K562 (cell line): ENCODE data around the gene B3GAT3. TPM values are rescaled to one million over a fixed set of nuclear protein-coding genes. Genes with fewer than 3 reads are reported as not detected.

Source experiments
- BRF2 ChIP-seq: IDR thresholded peaks from 3 replicates; pipeline ENCODE4 v1.6.1; 2011; ENCODE audit warnings: borderline replicate concordance, mild to moderate bottlenecking; ENCODE audit not compliant: insufficient read length, insufficient read depth
- C11orf30 ChIP-seq: fragments of 450-650 bp; IDR thresholded peaks from 2 replicates; pipeline ENCODE4 v1.6.1; 2016; ENCODE audit warnings: low read depth, mild to moderate bottlenecking
- CHD4 ChIP-seq: fragments of 200-600 bp; sonication (generic); IDR thresholded peaks from 3 replicates; pipeline ENCODE4 v1.6.1; 2012; ENCODE audit warnings: low read depth, mild to moderate bottlenecking, mixed read lengths, low read length, inconsistent platforms; ENCODE audit not compliant: insufficient read depth, insufficient replicate concordance, poor library complexity, severe bottlenecking
- E2F6 ChIP-seq, 2 experiments: IDR thresholded peaks; 2 replicates each; pipeline ENCODE4 v1.6.1; 2011; ENCODE audit warnings: borderline replicate concordance in 1 of 2, control low read depth in 1 of 2, low read depth in 1 of 2, low read length in 1 of 2, mild to moderate bottlenecking in 1 of 2, mixed read lengths in 1 of 2, moderate library complexity in 1 of 2; ENCODE audit not compliant: insufficient read depth in 1 of 2, insufficient read length in 1 of 2, poor library complexity in 1 of 2, severe bottlenecking in 1 of 2; ENCODE audit errors: extremely low read depth in 1 of 2
- MXI1 ChIP-seq: IDR thresholded peaks from 2 replicates; pipeline ENCODE4 v1.6.1; 2011; ENCODE audit warnings: low read depth, mild to moderate bottlenecking, improper control_type of control experiment, low read length
- PHB ChIP-seq: fragments of 250-450 bp; sonication (Bioruptor Pico); IDR thresholded peaks from 2 replicates; pipeline ENCODE4 v1.5.0; 2021
- SFPQ ChIP-seq: fragments of 200-400 bp; formaldehyde crosslinking; IDR thresholded peaks from 2 replicates; pipeline ENCODE4 v1.6.1; 2017; ENCODE audit warnings: mild to moderate bottlenecking, low read depth, low read length, moderate library complexity
- STAT5B ChIP-seq: fragments of 250-450 bp; sonication (Bioruptor Pico); IDR thresholded peaks from 2 replicates; pipeline ENCODE4 v1.8.0; 2021; ENCODE audit warnings: mild to moderate bottlenecking, inconsistent platforms
- STAT6 ChIP-seq: sonication (generic); formaldehyde crosslinking; IDR thresholded peaks from 2 replicates; pipeline ENCODE4 v1.8.1; 2023; ENCODE audit warnings: mild to moderate bottlenecking, missing genetic modification reagents
- TCF3 ChIP-seq: sonication (generic); formaldehyde crosslinking; IDR thresholded peaks from 2 replicates; pipeline ENCODE4 v1.4.0; 2020; ENCODE audit warnings: mild to moderate bottlenecking, missing genetic modification reagents
- ZBTB1 ChIP-seq: sonication (generic); formaldehyde crosslinking; IDR thresholded peaks from 2 replicates; pipeline ENCODE4 v1.8.1; 2023; ENCODE audit warnings: missing genetic modification reagents, low read depth, mild to moderate bottlenecking, borderline replicate concordance
- ZBTB7A ChIP-seq: IDR thresholded peaks from 2 replicates; pipeline ENCODE4 v1.6.1; 2011; ENCODE audit warnings: low read depth, mild to moderate bottlenecking, low read length, moderate library complexity, borderline replicate concordance; ENCODE audit not compliant: control insufficient read depth
- ZNF165 ChIP-seq: fragments of 250-450 bp; sonication (Bioruptor Pico); IDR thresholded peaks from 2 replicates; pipeline ENCODE4 v1.4.0; 2020; ENCODE audit warnings: borderline replicate concordance
- polyA plus RNA-seq, 8 experiments: library from polyadenylated mRNA; depleted of rRNA in 4 of 8; stranded (reverse) in 5 of 8; unstranded in 3 of 8; fragments of >200 nt; fragmentation: Nextera tagmentation in 2 of 8; fragmentation: Illumina TruSeq in 1 of 8; extraction: Ambion mirVana in 2 of 8; extraction: Trizol in 1 of 8; gene quantifications; 2 replicates each; pipeline versions ENCODE4 v1.2.1 to v1.2.3, GENCODE V29; 2011 to 2014; ENCODE audit warnings: inconsistent platforms in 1 of 8, missing spikeins in 1 of 8
- total RNA-seq, 7 experiments: library from RNA; depleted of rRNA in 6 of 7; stranded (reverse); fragments of >200 nt in 6 of 7; fragmentation: Illumina TruSeq in 2 of 7; extraction: Trizol in 2 of 7; gene quantifications; 2 replicates each; pipeline versions ENCODE4 v1.2.1 to v1.2.3, GENCODE V29; 2011 to 2021; ENCODE audit warnings: low replicate concordance in 1 of 7
- TF ChIP-seq, protein P1 (sequence below): fragments of 250-450 bp; sonication (Bioruptor Pico); IDR thresholded peaks from 2 replicates; pipeline ENCODE4 v1.8.0; 2022; ENCODE audit warnings: moderate library complexity, mild to moderate bottlenecking, inconsistent platforms
- TF ChIP-seq, protein P2 (sequence below): sonication (generic); formaldehyde crosslinking; IDR thresholded peaks from 2 replicates; pipeline ENCODE4 v1.5.0; 2020; ENCODE audit warnings: missing genetic modification reagents
- TF ChIP-seq, protein P3 (sequence below): sonication (generic); formaldehyde crosslinking; IDR thresholded peaks from 2 replicates; pipeline ENCODE4 v1.8.0; 2022; ENCODE audit warnings: missing genetic modification reagents, mild to moderate bottlenecking, moderate library complexity, borderline replicate concordance

Gene B3GAT3
- total and polyA plus RNA-seq, 9 of the 15 experiments (the other 6 are each of a cell fraction or from before 2014, with no cell fraction given): 0.30 to 64.0 (median 21.4) TPM

- TF ChIP-seq ZBTB1 (CRISPR knock-in tag) (no peak), SFPQ (no peak), ZBTB7A (peak; percentile 26; the same call in 1 of the 2 replicates), BRF2 (no peak), TCF3 (no peak), ZNF165 (CRISPR knock-in tag) (no peak), CHD4 (no peak), PHB (no peak), STAT5B (CRISPR knock-in tag) (no peak), MXI1 (peak; percentile 70), E2F6 (IDR thresholded peaks at IDR 0.05; ENCODE audit: borderline replicate concordance in 1 of 2, extremely low read depth in 1 of 2, insufficient read depth in 1 of 2, insufficient read length in 1 of 2, low read depth in 1 of 2, low read length in 1 of 2, poor library complexity in 1 of 2, severe bottlenecking in 1 of 2) (peak; percentile 62 to 67), STAT6 (no peak), C11orf30 (peak; percentile 96)
- TF ChIP-seq, protein P1, sequence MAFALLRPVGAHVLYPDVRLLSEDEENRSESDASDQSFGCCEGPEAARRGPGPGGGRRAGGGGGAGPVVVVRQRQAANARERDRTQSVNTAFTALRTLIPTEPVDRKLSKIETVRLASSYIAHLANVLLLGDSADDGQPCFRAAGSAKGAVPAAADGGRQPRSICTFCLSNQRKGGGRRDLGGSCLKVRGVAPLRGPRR (CRISPR knock-in tag): no peak
- TF ChIP-seq, protein P2, sequence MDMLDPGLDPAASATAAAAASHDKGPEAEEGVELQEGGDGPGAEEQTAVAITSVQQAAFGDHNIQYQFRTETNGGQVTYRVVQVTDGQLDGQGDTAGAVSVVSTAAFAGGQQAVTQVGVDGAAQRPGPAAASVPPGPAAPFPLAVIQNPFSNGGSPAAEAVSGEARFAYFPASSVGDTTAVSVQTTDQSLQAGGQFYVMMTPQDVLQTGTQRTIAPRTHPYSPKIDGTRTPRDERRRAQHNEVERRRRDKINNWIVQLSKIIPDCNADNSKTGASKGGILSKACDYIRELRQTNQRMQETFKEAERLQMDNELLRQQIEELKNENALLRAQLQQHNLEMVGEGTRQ: no peak
- TF ChIP-seq, protein P3, sequence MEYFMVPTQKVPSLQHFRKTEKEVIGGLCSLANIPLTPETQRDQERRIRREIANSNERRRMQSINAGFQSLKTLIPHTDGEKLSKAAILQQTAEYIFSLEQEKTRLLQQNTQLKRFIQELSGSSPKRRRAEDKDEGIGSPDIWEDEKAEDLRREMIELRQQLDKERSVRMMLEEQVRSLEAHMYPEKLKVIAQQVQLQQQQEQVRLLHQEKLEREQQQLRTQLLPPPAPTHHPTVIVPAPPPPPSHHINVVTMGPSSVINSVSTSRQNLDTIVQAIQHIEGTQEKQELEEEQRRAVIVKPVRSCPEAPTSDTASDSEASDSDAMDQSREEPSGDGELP: peak; percentile 90
These were observed 30.2 kb downstream of the B3GAT3 start, which contains the start of gene TUT1 (continued) for GRCh38 chr11:62591448-62592145.
